Measurements from ENCODE around the gene CEACAM1. TPM values are rescaled to one million over a fixed set of nuclear protein-coding genes. Genes with fewer than 3 reads are reported as not detected.

Gene CEACAM1
- total and polyA plus RNA-seq, 2 of the 13 experiments (the other 11 are each of a cell fraction or from before 2014, with no cell fraction given) = 13.5 to 332 TPM

GRCh38 chr19:42569193-42569592, 40.9 kb upstream of the CEACAM1 start:
- intact Hi-C loops (cut with micrococcal nuclease; ENCODE audit: unreplicated experiment) = no loop called here
- in situ Hi-C loops (cut with HindIII; ENCODE audit: extremely low pct_ligation_motif_present, low pct_unique_long_range_greater_than_20kb) = no loop called here
- 43% methylated on average over 2 of the region's 2 CpGs for WGBS (ENCODE audit: low lambda C conversion rate)

More at GRCh38 chr19:42569193-42569592, 40.9 kb upstream of the CEACAM1 start:
- FAIRE-seq (no peak), ATAC-seq (no peak), DNase-seq (ENCODE audit: low spot score) (no peak)
- no peak for TF ChIP-seq ZNF792 (CRISPR knock-in tag; IDR thresholded peaks at IDR 0.05)
- no peak for TF ChIP-seq TEAD2 (CRISPR knock-in tag; IDR thresholded peaks at IDR 0.05)
- TF ChIP-seq BRD4 (CRISPR knock-in tag; IDR thresholded peaks at IDR 0.05) = no peak
- TF ChIP-seq EED (CRISPR knock-in tag; IDR thresholded peaks at IDR 0.05) = no peak
- no peak for TF ChIP-seq NFE2L1 (CRISPR knock-in tag; IDR thresholded peaks at IDR 0.05; ENCODE audit: borderline replicate concordance)
- TF ChIP-seq FOXA3 (CRISPR knock-in tag; IDR thresholded peaks at IDR 0.05) = no peak
- no peak for TF ChIP-seq ZNF468 (CRISPR knock-in tag; IDR thresholded peaks at IDR 0.05)
- TF ChIP-seq FUBP1 (CRISPR knock-in tag; IDR thresholded peaks at IDR 0.05; ENCODE audit: borderline replicate concordance) = no peak
- no peak for TF ChIP-seq ZC3H4 (CRISPR knock-in tag; IDR thresholded peaks at IDR 0.05; ENCODE audit: borderline replicate concordance)
- no peak for TF ChIP-seq RFX5 (IDR thresholded peaks at IDR 0.05; ENCODE audit: low read depth, low read length)
- TF ChIP-seq STAG1 (CRISPR knock-in tag; IDR thresholded peaks at IDR 0.05) = no peak
- Histone ChIP-seq H3K9ac (ENCODE audit: insufficient read depth, low read depth, low read length) (no peak overlapping the region), H3K27ac (ENCODE audit: extremely low read length, insufficient read depth, low read length) (no peak overlapping the region), H3K9me3 (ENCODE audit: low read length) (no peaks in the 10 kb centered on the region), H3K4me3 (replicated peaks in 1 of 3; ENCODE audit: insufficient read depth in 1 of 3, low read depth in 2 of 3, low read length in 3 of 3) (no peak overlapping the region), H3K4me1 (ENCODE audit: insufficient read depth, low read length) (no peaks in the 10 kb centered on the region), H3K79me2 (ENCODE audit: insufficient read depth, low read length) (no peaks in the 10 kb centered on the region), H3K36me3 (replicated peaks in 1 of 2; ENCODE audit: control insufficient read depth in 1 of 2, insufficient read depth in 2 of 2, low read length in 2 of 2) (no peaks in the 10 kb centered on the region), H3K4me2 (ENCODE audit: low read depth, low read length) (no peak overlapping the region), H4K20me1 (ENCODE audit: insufficient read depth, low read length) (no peaks in the 10 kb centered on the region), H3K27me3 (ENCODE audit: control insufficient read depth in 1 of 2, insufficient read depth in 2 of 2, low read length in 2 of 2) (peaks cover 0 to 15% of the 10 kb centered on the region in 2 experiments; a peak in 4 of 5 replicates), H2AFZ (ENCODE audit: low read length) (no peak overlapping the region)
- POLR2A ChIA-PET = no interaction called here
- no TSS peak for BruUV-seq (replicated peaks)
- CTCF ChIA-PET (ENCODE audit: low intra/inter-chr PET ratio, low total read pairs) = no interaction called here

All from HepG2 (cell line).